HG02642 (cell line): Measurements from ENCODE around the gene NPW.

Experiments
- ATAC-seq: cut with Tn5 transposase; IDR thresholded peaks from one replicate; pipeline ENCODE4 v1.9.1; 2021; ENCODE audit warnings: mild to moderate bottlenecking; ENCODE audit not compliant: unreplicated experiment, poor library complexity

The NPW gene

DNA sequence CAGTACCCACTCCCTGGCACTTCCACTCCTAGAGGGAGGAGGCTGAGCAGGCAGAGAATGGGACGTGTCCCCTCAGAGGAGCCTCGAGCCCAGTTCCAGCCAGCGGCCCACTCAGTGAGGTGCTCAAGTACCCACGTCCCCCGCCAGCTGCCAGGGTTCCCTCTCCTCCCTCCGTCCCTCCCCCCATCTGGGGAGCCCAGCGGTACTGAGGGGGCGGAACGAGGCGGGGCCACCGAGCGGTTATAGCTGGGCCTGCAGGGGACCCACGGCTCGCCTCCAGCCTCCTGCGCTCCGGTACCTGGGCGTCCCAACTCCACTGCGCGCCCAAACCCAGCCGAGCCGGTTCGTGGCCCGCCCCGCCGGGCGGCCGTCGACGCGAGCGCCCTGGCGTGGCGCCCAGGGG lies at the start of gene NPW:
NPW (plus strand) TSS at position 268 of the 403 bp plus-strand sequence.
- no peak for ATAC-seq

DNA sequence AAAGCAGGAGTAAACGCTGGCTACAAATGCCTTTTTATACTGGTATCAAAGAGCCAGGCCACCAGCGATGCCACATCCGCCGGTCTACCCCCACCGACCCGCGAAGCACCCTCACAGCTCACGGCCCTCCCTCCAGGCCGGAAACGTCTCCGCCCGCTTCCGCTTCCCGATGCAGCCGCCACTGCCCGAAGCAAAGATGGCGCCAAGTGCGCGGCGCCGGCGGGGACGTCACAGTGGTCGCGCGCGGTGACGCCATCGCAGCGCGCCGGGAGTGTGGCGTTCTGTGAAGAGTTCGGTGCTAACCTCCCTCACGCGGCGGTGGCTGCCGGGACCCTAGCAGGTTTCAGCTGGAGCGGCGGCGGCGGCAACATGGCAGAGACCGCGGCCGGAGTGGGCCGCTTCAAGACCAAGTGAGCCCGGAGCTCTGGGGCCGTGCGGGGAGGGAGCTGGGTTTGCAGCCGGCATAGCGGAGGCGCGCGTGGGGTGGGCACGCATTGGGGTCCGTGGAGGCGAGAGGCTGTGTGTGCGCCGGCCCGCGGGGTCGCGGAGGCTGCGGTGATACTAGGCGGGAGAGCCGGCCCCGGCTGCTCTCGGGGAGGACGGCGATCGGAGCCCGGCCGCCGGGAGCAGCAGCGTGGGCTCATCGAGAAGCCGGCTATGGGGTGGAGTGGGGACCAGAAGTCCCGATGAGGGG lies 47.6 kb upstream of the NPW start, which contains the start of gene TBL3:
TBL3 (plus strand) TSS at position 258 of the 694 bp plus-strand sequence; CDS start at position 370, 112 bp downstream.
- peak; percentile 69 for ATAC-seq

DNA sequence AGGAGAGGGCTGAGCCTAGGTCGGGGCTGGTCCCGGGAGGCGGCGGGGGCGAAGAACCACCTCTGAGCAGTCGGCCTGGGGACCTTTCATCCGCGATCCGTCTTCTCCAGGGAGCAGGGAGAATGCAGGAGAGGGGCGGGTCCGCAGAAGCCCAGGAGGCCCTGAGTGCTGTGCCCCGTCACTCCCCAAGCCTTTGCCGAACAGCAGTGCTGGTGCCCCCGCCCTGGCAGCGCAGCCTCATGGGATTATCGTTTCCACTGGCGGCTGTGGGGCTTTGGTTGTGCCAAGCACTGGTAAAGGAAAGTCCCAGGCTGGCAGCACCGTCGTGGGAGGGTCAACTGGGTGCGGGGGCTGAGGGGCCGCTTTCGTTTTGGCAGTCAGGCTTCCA lies 47.1 kb upstream of the NPW start:
- peak; percentile 1 for ATAC-seq

DNA sequence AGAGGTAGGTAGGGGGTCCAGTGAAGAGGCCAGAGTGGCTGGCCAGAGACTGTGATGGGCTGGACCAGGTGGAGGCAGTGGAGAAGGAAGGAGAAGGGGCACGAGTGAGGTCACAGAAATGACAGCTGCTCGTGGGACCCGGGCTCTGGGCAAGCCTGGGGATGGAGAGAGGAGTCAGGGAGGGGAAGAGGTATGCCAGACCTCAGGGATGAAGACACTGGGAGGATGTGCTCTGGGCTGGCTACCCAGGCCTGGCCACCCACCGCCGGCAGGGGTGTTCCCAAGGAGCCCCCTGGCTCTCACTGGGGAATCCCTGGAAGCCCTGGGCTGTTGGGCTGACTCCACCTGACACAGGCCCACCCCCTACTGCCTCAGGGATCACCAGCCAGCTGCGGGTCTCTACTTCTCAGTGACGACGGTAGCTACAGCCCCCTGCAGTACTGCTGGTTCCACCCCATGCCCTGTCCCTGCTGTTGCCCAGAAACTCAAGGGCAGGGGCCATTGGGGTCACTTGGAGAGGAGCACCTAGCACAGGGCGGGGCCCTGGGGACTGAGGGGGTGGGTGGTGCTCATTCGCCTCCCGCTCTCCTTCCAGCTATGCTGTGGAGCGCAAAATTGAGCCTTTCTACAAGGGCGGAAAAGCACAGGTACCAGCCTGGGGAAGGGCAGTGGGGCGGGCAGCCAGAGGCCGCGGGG lies 46.0 kb upstream of the NPW start:
- ATAC-seq, result no peak

DNA sequence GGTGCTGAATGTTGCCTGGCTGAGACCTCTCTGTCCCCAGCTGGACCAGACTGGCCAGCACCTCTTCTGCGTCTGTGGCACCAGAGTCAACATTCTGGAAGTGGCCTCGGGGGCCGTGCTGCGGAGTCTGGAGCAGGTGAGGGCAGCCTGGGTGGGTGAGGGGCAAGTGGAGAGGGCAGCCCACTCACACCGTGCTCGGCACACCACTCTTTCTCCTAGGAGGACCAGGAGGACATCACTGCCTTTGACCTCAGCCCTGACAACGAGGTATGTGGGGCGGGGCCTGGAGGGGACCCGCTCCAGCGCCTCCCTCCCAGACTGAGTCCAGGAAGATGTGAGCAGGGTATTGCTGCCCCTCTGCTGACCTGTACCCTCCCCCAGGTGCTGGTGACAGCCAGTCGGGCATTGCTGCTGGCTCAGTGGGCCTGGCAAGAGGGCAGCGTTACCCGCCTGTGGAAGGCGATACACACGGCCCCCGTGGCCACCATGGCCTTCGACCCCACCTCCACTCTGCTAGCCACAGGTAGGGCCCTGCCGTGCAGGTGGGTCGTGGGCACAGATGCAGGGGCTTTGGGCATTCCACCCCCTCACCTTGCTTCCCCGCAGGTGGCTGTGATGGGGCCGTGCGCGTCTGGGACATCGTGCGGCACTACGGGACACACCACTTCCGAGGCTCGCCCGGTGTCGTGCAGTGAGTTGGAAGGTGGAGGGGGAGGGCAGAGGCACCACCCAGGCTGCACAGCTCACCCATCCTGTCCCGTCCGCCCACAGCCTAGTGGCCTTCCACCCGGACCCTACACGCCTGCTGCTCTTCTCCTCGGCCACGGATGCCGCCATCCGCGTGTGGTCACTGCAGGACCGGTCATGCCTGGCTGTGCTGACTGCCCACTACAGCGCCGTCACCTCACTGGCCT lies 45.2 kb upstream of the NPW start:
- ATAC-seq, result no peak

DNA sequence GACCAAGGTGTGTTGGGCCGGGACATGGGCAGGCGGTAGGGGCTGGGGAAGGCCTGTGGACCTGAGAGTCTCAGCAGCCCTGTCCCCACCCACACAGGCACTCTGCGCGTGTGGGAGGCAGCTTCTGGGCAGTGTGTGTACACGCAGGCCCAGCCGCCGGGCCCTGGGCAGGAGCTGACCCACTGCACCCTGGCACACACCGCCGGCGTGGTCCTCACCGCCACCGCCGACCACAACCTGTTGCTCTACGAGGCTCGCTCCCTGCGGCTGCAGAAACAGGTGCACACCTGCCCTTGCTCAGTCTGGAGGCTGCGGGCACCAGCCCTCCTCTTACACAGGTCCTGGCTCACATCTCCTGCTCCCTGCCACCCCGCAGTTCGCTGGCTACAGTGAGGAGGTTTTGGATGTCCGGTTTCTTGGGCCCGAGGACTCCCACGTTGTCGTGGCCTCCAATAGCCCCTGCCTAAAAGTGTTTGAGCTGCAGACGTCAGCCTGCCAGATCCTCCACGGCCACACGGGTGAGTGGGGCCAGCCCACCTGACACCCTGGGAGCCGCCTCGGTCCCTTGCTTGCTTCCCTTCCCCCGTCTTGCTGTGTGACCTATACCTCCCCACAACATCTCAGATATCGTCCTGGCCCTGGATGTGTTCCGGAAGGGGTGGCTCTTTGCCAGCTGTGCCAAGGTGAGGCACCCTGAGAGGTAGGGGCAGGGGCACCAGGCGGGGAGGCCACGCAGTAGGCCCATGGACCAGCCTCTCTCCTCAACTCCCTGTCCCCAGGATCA lies 44.0 kb upstream of the NPW start:
- no peak for ATAC-seq

DNA sequence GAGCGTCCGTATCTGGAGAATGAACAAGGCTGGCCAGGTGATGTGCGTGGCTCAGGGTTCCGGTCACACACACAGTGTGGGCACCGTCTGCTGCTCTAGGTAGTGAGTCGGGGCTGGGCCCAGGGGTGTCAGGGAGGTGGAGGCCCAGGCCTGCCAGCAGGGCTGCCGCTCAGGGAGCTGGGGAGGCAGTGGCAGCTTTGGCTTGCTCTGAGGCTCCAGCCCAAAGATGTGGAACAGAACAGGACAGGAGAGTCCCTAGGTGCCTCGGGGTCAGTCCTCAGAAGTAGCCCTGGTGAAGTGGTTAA lies 43.4 kb upstream of the NPW start:
- no peak for ATAC-seq

DNA sequence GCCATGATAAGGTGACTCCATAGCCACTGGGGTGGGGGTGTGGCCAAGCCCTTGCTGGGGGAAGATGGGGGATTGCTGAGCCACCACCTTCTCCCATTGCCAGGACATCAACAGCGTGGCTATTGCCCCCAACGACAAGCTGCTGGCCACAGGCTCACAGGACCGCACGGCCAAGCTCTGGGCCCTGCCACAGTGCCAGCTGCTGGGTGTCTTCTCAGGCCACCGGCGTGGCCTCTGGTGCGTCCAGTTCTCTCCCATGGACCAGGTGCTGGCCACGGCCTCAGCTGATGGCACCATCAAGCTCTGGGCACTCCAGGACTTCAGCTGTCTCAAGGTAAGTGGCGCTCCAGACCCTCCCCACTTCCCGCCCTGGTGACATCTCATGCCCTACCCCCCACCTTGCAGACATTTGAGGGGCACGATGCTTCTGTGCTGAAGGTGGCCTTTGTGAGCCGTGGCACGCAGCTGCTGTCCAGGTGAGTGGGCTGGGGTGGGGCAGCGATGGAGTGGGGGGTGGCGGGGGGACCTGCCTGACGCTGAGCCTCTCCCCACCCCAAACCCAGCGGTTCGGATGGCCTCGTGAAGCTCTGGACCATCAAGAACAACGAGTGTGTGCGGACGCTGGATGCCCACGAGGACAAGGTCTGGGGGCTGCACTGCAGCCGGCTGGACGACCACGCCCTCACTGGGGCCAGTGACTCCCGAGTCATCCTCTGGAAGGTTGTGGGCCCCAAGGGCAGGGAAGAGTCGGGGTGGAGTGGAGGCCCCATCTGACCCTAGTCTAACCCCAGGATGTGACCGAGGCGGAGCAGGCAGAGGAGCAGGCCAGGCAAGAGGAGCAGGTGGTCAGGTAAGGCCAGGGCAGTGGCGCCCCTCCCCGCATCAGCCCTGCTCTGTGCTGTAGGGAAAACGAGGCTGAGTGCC lies 42.4 kb upstream of the NPW start:
- ATAC-seq, result no peak

DNA sequence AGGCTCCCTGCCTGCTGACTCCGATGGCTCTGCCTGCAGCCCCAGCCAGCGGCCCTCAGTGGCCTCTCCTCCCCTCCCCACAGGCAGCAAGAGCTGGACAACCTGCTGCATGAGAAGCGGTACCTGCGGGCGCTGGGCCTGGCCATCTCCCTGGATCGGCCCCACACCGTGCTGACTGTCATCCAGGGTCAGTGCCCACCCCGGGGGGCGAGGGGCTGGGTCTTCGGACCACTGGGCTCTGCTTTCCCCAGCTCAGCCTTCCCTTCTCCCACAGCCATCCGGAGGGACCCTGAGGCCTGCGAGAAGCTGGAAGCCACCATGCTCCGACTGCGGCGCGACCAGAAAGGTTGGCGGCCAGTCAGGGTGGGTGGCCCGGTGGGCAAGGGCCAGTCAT lies 41.7 kb upstream of the NPW start:
- no peak for ATAC-seq

DNA sequence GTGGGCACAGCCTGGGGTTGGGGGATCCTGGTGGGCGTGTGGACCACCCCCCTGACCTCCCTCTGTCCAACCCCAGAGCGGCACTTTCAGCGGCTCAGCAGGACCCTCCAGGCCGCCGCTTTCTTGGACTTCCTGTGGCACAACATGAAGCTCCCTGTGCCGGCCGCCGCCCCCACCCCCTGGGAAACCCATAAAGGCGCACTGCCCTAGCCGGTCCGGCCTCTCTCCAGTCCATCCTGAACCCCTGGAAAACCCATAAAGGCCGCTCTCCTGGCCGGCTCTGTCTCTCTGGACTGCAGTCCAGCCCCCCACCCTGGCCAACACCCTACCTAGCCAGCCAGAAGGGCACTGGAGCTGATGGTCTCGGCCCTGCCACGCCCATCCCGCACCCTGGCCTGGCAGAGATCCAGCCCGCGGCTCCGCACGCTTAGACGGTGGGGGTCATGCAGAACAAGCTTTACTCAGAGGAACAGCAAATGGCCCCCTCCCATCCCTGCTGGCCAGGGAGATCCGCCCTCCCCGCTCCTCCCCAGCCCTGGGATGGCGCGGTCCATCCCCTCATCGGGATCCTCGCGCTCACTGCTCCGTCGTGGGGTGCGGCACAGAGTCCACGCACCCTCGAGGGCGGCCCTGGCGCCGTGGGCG lies 41.0 kb upstream of the NPW start:
- no peak for ATAC-seq

DNA sequence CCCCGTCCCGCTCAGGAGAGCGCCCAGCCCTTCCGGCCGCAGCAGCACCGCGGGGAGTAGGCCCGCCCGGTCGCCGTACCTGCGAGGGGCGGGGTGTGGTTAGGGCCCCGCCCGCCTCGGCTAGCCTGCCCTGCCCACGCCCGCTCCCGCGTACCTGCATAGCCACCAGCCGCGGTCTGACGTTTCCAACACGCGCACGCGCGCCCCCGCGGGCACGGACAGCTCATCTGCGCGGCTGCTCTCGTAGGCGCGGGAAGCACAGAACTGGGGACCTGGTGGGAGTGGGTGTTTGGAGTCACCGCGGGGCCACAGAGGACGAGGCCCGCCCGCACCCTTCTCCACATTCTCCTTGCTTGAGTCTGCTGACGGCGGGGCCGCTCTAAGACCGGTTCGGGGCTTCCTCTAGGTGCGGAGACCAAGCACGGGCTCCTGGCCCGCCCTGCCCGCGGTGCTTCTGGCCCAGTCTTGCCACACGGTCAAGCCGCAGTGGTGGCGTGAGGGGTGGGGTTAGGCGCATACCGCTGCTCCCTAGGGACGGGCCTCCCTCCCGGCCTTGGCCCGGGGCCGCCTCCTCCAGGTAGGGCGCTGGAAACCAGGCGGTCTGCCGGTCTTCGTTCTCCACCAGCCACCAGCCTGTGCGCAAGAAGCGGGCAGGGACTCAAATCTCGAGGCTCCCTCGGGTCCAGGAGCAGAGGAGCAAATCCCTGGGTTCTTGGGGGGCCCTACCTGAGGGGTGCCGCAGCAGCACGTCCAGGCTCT lies 40.1 kb upstream of the NPW start:
- ATAC-seq, result no peak

DNA sequence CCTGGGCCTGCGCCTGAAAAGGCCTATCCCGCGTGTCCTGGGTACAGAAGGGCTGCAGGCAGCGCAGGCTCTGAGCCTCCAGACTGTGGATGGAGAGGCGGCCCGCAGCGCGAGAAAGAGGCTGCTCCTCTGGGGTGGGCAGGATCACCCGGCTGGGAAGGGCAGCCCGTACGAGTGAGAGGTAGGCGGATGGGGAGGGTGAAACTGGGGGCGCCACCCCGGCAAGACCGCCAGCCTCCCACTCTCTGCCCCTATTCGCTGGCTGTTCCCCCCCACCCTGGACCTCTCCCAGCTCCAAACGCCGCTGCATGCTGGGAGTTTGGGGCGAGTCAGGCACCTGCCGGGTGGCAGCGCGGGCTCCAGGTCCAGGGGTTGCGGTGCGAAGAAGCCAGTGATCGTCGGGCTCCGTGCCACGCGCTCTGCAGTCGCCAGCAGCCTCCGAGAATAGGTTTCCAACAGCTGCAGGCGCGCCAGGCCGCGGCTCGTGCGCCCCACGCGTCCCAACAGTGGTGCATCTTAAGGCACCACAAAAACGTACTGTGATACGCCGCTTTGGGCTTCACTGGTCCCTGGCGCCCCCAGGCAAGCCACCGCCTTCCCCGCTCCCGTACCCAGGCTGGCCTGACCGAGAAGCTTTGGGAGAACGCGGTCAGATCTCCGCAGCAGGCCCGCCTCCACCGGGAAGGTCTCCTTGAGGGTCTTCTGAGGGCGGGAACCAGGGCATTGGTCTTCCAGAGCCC lies 39.4 kb upstream of the NPW start:
- ATAC-seq, result no peak

DNA sequence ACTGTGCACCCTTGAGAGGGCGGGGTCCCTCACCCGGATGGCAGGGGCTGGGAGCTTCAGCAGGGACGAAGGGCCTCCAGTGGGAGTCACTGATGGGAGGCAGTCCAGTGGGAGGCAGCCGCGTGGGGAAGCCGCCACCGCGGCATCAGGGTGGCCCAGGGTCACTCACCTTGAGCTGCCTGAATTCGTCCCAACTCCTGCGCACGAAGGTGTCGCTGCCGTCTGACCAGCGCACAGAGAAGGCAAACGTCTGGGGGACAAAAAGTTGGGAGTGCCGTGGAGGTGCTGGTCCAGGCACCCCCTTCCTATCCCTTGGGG lies 38.9 kb upstream of the NPW start:
- ATAC-seq, result no peak

DNA sequence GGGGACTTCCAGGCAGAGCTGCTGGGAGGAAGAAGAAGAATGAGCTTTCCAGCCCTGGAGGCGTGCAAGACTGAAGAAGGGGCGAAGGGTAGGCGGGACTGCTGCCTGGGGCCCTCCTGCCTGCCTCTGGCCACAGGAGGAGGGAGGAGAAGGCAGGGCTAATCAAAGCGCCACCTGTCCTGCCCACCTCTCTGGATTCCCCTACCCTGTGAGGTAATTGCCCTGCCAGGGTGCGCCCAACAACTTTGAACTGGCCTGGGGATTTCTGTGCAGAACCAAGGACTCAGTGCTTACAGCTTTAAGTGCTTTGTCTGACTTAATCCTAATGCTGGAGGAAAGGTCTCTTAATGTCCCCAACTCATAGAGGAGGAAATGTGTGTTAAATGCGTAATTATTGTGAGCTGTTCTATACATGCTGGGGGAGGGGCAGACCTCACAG lies 38.2 kb upstream of the NPW start, which contains the start of gene NOXO1:
NOXO1 (minus strand) TSS at position 72 of the 439 bp plus-strand sequence. CDS start 290 bp downstream, outside the sequence.
- ATAC-seq, result no peak

DNA sequence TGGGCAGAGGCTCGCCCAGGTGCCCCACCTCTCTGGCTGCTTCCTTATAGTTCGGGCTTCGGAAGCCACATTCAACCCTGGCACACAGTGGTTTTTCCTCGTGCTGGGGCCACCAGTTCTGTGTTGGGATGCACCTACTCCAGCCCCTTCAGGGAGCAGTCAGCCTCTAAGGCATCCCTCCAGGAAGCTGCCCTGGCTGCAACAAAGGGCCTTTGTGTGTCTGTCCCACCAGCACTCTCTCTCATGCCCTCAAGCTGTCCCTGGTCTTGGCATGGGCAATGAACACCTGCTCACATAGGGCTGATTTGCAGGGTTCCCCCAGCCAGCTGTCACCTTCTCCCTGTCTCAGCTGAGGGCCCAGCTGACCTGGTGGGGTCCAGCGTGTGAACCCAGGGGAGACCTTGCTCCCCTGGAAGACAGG lies 37.6 kb upstream of the NPW start:
- no peak for ATAC-seq

DNA sequence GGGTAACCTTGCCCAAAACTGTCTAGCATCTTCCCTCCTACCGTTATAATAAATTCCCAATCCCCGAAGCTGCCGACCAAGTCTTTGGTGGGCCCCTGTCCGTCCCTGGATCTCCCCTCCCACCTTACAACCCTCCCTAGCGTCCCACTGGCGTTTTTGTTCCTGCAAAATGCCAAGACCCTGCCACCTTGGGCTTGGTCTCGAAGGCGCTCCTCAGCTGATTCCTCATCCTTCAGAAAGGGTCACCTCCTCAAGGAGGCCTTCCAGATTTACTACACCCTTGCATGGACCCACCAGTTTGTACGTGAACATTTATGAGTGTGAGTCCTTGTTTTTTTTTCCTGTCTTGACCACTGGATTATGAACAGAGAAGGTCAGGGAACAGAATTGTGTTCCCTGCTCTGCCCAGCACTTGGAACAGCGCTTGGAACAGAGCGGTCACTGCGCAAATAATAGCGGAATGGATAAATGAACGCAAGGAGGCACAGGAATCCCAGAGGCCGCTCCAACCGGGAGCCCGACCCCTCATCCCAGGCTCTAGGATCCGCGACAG lies 36.5 kb upstream of the NPW start:
- ATAC-seq, result no peak
